Activated naive CD8-positive, alpha-beta T cell treated with anti-CD3 and anti-CD28 coated beads for 36 hours (primary cell): ENCODE measurements around the gene TRIM3. TPM values are rescaled to one million over a fixed set of nuclear protein-coding genes. Genes with fewer than 3 reads are reported as not detected.

Experiments
- DNase-seq: peaks from one replicate; pipeline ENCODE4 v3.0.0; 2021
- H3K27ac Mint-ChIP-seq: one replicate; pipeline ENCODE4 v1.8.0; 2022; ENCODE audit warnings: mild to moderate bottlenecking, moderate library complexity, mixed read lengths
- H3K27me3 Mint-ChIP-seq: one replicate; pipeline ENCODE4 v1.8.0; 2022; ENCODE audit warnings: mild to moderate bottlenecking, mixed read lengths
- H3K36me3 Mint-ChIP-seq: one replicate; pipeline ENCODE4 v1.8.0; 2021; ENCODE audit warnings: mild to moderate bottlenecking, mixed read lengths
- H3K4me1 Mint-ChIP-seq: one replicate; pipeline ENCODE4 v1.8.0; 2021; ENCODE audit warnings: mixed read lengths
- H3K4me3 Mint-ChIP-seq: one replicate; pipeline ENCODE4 v1.8.0; 2022; ENCODE audit warnings: mild to moderate bottlenecking, moderate library complexity, mixed read lengths
- H3K9me3 Mint-ChIP-seq: one replicate; pipeline ENCODE4 v1.8.0; 2022; ENCODE audit warnings: mixed read lengths
- total RNA-seq, 2 experiments: library from RNA; stranded (reverse); gene quantifications; one replicate each; pipeline ENCODE4 v1.2.3, GENCODE V29; 2021

The TRIM3 gene
- total RNA-seq, 2 experiments from 2014 or later: 3.4 to 3.6 TPM

GRCh38 chr11:6459099-6459450 lies 14.7 kb downstream of the TRIM3 start:
- Mint-ChIP-seq H3K27me3 (no peaks in the 10 kb centered on the region), H3K4me1 (no peaks in the 10 kb centered on the region), H3K27ac (no peak overlapping the region), H3K4me3 (no peak overlapping the region), H3K36me3 (peaks cover 2% of the 10 kb centered on the region), H3K9me3 (no peaks in the 10 kb centered on the region)
- DNase-seq: no peak

- no peak overlapping the region for H3K27ac Mint-ChIP-seq
- H3K27me3 Mint-ChIP-seq: no peaks in the 10 kb centered on the region
Observed at GRCh38 chr11:6458352-6459098, 15.2 kb downstream of the TRIM3 start.

DNA sequence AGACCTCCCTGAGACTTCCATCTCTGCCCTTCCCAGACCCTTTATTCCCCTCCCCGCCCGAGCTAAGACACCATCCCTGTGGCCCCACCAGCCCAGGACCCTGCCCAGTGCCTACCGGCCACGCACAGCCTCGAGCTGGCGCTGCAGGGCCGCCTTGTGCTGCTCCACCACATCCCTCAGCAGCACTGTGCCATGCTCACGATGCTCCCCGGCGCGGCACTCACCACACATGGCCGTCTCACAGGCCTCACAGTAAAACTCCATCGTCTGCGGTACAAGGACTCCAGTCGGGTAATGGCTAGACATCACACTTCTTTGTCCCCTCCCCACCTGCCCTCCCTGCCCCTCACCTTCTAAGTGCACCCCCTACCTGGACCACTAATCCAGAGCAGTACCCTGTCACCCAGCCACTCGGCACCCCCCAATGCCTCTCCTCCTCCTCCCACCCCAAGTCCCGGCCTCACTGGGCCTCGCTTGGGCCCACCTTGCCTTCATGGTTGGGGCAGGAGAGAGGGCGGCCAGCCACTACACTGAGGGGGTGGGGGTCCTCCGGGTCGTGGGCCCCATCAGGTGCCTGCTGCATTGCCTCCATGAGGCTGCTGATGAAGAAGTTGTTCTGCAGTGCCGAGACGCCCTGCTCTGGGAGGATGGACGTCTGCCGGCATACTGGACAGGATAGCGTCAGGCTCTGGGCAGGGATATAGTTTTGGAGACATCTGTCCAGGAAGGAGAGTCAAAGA lies 16.0 kb downstream of the TRIM3 start:
- no peak for DNase-seq
- Mint-ChIP-seq H3K27me3 (no peaks in the 10 kb centered on the region), H3K9me3 (no peaks in the 10 kb centered on the region), H3K4me3 (no peak overlapping the region), H3K4me1 (no peaks in the 10 kb centered on the region), H3K27ac (no peak overlapping the region), H3K36me3 (no peaks in the 10 kb centered on the region)

More at GRCh38 chr11:6458352-6459098, 15.2 kb downstream of the TRIM3 start:
- H3K4me1 Mint-ChIP-seq: no peaks in the 10 kb centered on the region
- H3K4me3 Mint-ChIP-seq: no peak overlapping the region
- H3K9me3 Mint-ChIP-seq: no peaks in the 10 kb centered on the region
- no peak for DNase-seq
- H3K36me3 Mint-ChIP-seq: peaks cover 2% of the 10 kb centered on the region

DNA sequence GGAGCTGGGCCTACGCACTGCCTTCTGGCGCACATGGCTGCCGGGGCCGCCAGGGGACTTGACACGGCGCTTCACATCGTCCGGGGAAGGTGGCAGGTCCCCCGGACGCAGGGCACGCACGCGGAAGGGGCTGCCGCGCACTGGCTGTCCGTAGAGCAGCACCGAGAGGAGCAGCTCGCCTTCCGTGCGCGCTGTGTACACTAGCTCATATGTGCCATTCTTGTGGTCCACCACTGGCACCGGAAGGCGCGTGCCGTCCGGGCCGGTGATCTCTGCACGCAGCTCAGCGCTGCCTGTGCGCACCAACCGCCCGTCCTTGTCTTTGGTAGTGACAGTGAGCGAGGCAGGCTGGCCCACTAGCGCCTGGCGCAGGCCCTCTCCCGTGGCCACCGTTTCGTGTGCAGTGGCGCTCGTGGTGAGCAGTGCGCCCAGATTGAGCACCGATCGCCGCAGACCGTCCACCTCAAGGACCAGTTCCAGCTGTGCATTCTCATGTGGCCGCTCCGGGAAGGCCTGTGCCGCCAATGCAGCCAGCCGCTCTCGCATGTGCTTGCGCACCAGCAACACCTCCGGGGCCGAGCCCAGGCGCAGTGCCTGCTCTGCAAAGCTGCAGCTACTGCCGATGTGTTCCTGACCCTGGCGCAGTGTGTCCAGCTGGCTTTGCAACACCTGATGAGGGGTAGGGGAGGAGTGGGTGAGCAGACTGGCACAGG lies 17.2 kb downstream of the TRIM3 start:
- Mint-ChIP-seq H3K4me3 (no peak overlapping the region), H3K4me1 (no peaks in the 10 kb centered on the region), H3K27ac (no peak overlapping the region), H3K36me3 (no peaks in the 10 kb centered on the region), H3K9me3 (no peaks in the 10 kb centered on the region), H3K27me3 (no peaks in the 10 kb centered on the region)
- no peak for DNase-seq

DNA sequence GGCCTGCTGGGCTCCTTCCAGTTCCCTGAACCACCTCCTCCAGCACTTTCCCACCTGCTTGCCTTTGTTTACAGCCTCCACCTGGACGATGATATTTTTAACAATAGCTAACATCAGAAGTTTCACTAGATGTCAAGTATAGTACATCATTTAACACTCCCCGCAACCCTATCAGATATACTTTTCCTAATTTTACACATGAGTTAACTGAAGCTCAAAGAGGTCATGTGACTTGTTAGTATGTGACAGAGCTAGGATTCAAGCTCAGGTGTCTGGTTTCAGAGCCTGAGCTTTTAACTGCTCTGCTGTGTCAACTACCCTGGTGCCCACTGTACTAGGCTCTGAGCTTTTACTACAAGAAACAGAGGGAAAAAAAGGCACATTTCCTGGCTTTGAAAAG lies 18.7 kb downstream of the TRIM3 start:
- no peaks in the 10 kb centered on the region for H3K27me3 Mint-ChIP-seq
- DNase-seq: no peak
- no peak overlapping the region for H3K27ac Mint-ChIP-seq
- H3K36me3 Mint-ChIP-seq: no peaks in the 10 kb centered on the region
- no peaks in the 10 kb centered on the region for H3K4me1 Mint-ChIP-seq
- no peak overlapping the region for H3K4me3 Mint-ChIP-seq
- no peaks in the 10 kb centered on the region for H3K9me3 Mint-ChIP-seq

DNA sequence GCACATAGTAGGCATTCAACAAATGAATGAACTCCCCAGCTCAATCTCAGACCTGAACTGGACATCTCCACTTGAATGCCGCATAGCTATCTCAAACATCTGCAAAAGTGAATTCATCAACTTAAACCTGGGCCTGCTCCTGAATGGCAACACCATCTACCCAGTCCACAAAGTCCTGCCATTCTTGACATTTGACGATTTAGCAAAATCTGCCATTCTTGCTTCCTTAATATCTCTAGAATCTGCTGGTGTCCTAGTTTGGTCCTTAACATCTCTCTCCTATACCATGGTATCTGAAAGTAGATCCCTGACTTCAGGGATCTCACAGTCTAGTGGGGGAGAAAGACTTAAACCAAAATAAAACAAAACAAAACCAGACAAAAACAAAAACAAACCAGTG lies 20.6 kb downstream of the TRIM3 start:
- no peak for DNase-seq
- no peak overlapping the region for H3K27ac Mint-ChIP-seq
- no peak overlapping the region for H3K4me3 Mint-ChIP-seq
- no peaks in the 10 kb centered on the region for H3K27me3 Mint-ChIP-seq
- no peaks in the 10 kb centered on the region for H3K9me3 Mint-ChIP-seq
- H3K36me3 Mint-ChIP-seq: no peaks in the 10 kb centered on the region
- no peaks in the 10 kb centered on the region for H3K4me1 Mint-ChIP-seq

DNA sequence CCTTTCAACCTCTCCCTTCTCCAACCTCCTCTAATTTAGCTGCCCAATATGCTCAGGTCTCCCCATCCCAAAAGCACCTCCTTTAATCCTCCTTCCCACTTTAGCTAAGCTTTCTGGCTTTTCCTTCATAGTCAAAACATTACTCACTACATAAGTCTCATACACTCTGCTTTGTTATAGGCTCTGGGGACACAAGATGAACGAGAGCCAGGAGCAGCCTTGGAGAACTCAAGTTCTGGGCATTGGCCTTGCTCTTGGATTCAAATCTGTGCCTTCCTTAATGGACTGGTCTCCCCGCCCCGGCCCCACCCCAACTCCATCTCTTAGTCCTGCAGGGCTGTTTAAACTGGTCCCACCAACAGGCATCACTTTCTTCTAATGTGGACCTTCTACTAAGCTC lies 21.5 kb downstream of the TRIM3 start:
- Mint-ChIP-seq H3K4me3 (no peak overlapping the region), H3K36me3 (no peaks in the 10 kb centered on the region), H3K4me1 (no peaks in the 10 kb centered on the region), H3K9me3 (no peaks in the 10 kb centered on the region), H3K27me3 (no peaks in the 10 kb centered on the region), H3K27ac (no peak overlapping the region)
- no peak for DNase-seq

GRCh38 chr11:6448574-6448973 lies 25.2 kb downstream of the TRIM3 start:
- no peak for DNase-seq
- Mint-ChIP-seq H3K27me3 (no peaks in the 10 kb centered on the region), H3K36me3 (no peaks in the 10 kb centered on the region), H3K4me1 (no peaks in the 10 kb centered on the region), H3K27ac (no peak overlapping the region), H3K9me3 (no peaks in the 10 kb centered on the region), H3K4me3 (no peak overlapping the region)

DNA sequence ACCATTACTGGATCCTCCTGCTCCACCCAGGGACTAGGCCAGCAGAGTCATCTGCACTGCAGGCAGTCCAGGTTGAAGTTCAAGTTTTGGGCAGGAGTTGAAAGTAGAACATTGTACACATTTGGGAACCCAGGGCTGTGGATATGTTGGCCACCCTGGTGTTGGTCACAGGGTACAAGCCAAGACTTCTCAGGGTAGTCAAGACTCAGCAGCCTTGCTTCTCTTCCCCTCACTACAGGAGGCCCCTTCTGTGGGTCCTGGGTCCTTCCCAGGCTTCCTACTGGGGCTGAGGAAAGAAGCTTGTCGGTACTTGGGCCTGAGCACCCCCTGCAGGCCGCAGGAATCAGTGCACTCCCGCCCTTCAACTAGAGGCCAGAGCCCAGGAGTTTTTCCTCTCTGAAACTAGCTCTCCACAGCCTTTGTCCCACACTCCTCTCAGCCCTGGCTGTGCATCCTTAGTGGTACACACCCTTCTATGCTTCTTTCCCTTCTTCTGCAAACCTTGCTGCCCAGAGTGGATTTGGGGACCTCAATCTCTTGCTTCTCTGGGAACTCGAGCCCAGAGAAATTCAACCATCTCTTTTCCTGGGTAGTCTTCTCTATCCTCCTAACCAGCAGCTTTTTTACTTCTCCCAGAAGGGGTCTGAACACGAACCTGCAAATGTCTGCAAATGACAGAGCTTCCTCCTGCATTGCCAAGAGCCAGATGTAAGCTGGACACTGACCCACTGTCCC lies 30.3 kb downstream of the TRIM3 start:
- no peaks in the 10 kb centered on the region for H3K36me3 Mint-ChIP-seq
- H3K27ac Mint-ChIP-seq: no peak overlapping the region
- no peak overlapping the region for H3K4me3 Mint-ChIP-seq
- peak; percentile 44 for DNase-seq
- H3K4me1 Mint-ChIP-seq: no peaks in the 10 kb centered on the region
- H3K27me3 Mint-ChIP-seq: no peaks in the 10 kb centered on the region
- H3K9me3 Mint-ChIP-seq: no peaks in the 10 kb centered on the region

DNA sequence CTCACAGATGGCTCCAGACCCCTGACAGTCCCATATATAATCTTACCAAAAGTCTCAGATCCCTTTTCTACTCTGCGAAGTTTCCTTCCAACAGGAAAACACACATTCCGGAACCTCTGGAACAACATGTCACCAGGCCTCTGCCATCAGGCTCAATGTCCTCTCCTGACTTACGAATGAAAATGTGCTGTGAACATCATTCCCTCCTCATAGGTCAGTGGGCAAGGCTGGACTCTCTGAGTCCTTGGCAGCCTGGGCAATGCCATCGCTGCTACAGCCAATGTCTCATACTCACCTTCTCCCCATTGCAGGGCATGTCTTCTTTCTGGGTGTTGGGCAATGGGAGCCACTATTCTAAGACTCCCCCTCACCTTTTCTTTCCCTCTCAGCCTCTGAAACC lies 31.3 kb downstream of the TRIM3 start:
- Mint-ChIP-seq H3K4me3 (no peak overlapping the region), H3K4me1 (no peaks in the 10 kb centered on the region), H3K27me3 (no peaks in the 10 kb centered on the region), H3K27ac (no peak overlapping the region), H3K9me3 (no peaks in the 10 kb centered on the region), H3K36me3 (no peaks in the 10 kb centered on the region)
- DNase-seq: no peak

- no peaks in the 10 kb centered on the region for H3K27me3 Mint-ChIP-seq
- DNase-seq: no peak
- no peaks in the 10 kb centered on the region for H3K4me1 Mint-ChIP-seq
Observed at GRCh38 chr11:6440906-6441358, 32.8 kb downstream of the TRIM3 start, which contains the start of gene HPX. Gene HPX (minus strand): TSS chr11:6440987. CDS start chr11:6440963, 24 bp downstream.

DNA sequence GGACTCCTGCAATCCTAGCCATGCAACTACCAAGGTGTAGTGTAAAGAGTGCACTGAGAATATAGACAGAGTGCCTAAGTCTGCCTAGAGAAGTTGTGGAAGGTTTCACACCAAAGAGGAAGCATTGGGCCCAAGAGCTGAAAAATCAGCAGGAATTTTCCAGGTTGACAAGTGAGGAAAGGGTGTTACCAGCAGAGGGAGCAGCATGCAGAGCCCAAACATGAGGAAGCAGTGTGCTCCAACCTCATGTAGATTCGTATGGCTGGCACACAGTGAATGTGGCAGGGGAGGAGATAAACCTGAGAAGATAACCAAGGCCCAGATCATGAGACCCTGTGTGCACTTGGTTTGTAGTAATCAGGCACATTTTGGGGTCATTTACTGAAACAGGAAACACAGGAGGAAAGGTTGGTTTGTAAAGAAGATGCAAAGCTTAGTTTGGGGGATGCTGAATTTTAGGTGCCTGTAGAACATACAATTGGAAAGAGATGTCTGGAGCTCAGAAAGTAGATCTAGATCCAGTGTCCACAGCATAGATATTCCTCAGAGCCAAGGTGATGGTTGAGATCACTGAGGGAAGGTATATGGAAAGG lies 34.7 kb downstream of the TRIM3 start:
- peak; percentile 13 for DNase-seq
- no peaks in the 10 kb centered on the region for H3K36me3 Mint-ChIP-seq
- H3K9me3 Mint-ChIP-seq: no peaks in the 10 kb centered on the region
- H3K4me1 Mint-ChIP-seq: no peaks in the 10 kb centered on the region
- no peak overlapping the region for H3K4me3 Mint-ChIP-seq
- H3K27ac Mint-ChIP-seq: no peak overlapping the region
- no peaks in the 10 kb centered on the region for H3K27me3 Mint-ChIP-seq

More at GRCh38 chr11:6440906-6441358, 32.8 kb downstream of the TRIM3 start, which contains the start of gene HPX:
- H3K27ac Mint-ChIP-seq: no peak within 1 kb of the TSS
- H3K9me3 Mint-ChIP-seq: no peaks in the 10 kb centered on the region
- no peak within 1 kb of the TSS for H3K4me3 Mint-ChIP-seq
- H3K36me3 Mint-ChIP-seq: no peaks in the 10 kb centered on the region

- no peak overlapping the region for H3K4me3 Mint-ChIP-seq
- H3K9me3 Mint-ChIP-seq: no peaks in the 10 kb centered on the region
- DNase-seq: no peak
- no peaks in the 10 kb centered on the region for H3K36me3 Mint-ChIP-seq
- H3K27ac Mint-ChIP-seq: no peak overlapping the region
- no peaks in the 10 kb centered on the region for H3K27me3 Mint-ChIP-seq
- no peaks in the 10 kb centered on the region for H3K4me1 Mint-ChIP-seq
Observed at GRCh38 chr11:6437993-6438392, 35.7 kb downstream of the TRIM3 start.

DNA sequence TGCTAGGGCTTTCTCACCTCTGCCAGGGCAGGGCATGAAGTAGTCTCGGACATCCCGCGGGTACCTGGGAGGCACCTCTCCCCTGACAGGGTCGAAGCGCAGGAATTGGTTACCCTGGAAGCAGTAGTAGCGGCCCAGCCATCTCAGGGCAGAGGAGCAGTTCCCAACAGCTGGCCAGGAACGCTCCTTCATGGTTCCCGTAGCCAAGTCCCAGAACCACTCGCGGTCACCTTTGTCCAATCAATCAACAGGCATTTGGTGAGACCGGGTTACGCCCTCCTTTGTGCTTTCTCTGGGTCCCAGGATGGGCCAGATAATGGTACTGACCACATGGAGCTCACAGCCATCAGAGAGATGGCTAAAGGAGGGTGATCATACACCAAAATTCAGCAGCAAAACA lies 36.3 kb downstream of the TRIM3 start:
- Mint-ChIP-seq H3K9me3 (no peaks in the 10 kb centered on the region), H3K27me3 (no peaks in the 10 kb centered on the region), H3K4me3 (no peak overlapping the region), H3K4me1 (no peaks in the 10 kb centered on the region), H3K27ac (no peak overlapping the region), H3K36me3 (no peaks in the 10 kb centered on the region)
- DNase-seq: no peak
